ENCODE measurements around the gene KCNH5. TPM values are rescaled to one million over a fixed set of nuclear protein-coding genes. Genes with fewer than 3 reads are reported as not detected.

The KCNH5 gene
- total RNA-seq, 4 donors from 2014 or later = 0.04 to 0.27 (median 0.15) TPM

DNA sequence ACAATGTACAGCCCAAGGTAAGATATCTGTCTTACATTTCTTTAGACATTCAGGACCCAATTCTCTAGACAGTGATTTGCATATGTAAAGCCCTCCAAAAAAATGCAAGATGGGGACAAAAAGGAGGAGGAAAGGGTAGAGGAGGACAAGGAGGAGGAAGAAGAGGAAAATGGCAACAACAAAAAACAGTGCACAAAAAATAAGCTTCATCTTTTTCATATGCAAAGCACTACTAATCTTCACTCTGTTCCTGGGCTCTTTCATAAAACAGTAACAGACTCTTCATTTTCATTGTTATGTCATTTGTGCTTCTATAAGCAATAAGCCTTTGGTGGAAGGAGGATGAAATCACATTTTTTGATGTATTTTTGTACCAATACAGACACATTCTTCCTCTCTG lies 61.4 kb downstream of the KCNH5 start:
- ATAC-seq = no peak
- no peak for TF ChIP-seq POLR2A (IDR thresholded peaks at IDR 0.05)
- TF ChIP-seq, protein P1, sequence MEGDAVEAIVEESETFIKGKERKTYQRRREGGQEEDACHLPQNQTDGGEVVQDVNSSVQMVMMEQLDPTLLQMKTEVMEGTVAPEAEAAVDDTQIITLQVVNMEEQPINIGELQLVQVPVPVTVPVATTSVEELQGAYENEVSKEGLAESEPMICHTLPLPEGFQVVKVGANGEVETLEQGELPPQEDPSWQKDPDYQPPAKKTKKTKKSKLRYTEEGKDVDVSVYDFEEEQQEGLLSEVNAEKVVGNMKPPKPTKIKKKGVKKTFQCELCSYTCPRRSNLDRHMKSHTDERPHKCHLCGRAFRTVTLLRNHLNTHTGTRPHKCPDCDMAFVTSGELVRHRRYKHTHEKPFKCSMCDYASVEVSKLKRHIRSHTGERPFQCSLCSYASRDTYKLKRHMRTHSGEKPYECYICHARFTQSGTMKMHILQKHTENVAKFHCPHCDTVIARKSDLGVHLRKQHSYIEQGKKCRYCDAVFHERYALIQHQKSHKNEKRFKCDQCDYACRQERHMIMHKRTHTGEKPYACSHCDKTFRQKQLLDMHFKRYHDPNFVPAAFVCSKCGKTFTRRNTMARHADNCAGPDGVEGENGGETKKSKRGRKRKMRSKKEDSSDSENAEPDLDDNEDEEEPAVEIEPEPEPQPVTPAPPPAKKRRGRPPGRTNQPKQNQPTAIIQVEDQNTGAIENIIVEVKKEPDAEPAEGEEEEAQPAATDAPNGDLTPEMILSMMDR (IDR thresholded peaks at IDR 0.05) = no peak
- TF ChIP-seq POLR2AphosphoS5 (IDR thresholded peaks at IDR 0.05) = no peak
- no peak for TF ChIP-seq EP300 (IDR thresholded peaks at IDR 0.05)

DNA sequence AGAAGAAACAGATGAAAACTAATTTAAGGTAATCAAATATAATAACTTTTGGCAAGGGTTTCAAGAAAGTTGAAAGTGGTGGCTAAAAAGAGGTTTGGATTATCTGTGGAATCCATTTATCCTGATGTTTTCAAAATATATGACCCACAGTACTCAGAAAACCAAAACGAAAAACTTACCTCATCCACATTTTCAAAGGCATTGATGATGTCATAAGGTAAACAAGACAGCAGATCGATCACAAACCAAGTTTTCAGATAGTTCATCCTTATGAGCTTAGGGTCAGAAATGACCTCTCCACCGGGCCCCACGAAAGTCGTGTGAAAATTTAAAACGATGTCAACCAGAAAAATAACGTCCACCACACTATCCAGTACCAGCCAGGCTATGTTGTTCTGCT lies 64.6 kb downstream of the KCNH5 start:
- Histone ChIP-seq H3K27me3 (no peaks in the 10 kb centered on the region), H3K36me3 (no peaks in the 10 kb centered on the region), H3K9me3 (no peaks in the 10 kb centered on the region), H3K4me3 (no peak overlapping the region), H3K4me1 (no peaks in the 10 kb centered on the region), H3K27ac (no peak overlapping the region)
- no peak for ATAC-seq
- WGBS, 2 donors (ENCODE audit: low coverage in 1 of 2) = 79 to 93% methylated on average over 3 to 7 of the region's 7 CpGs
- TF ChIP-seq EP300 (IDR thresholded peaks at IDR 0.05) (no peak), POLR2A (IDR thresholded peaks at IDR 0.05) (no peak), POLR2AphosphoS5 (IDR thresholded peaks at IDR 0.05) (no peak)
- TF ChIP-seq, protein P1 (IDR thresholded peaks at IDR 0.05) = no peak

More for the DNA sequence above, 61.4 kb downstream of the KCNH5 start:
- no peaks in the 10 kb centered on the region for H3K36me3 ChIP-seq
- no peaks in the 10 kb centered on the region for H3K27me3 ChIP-seq
- H3K9me3 ChIP-seq = no peaks in the 10 kb centered on the region
- H3K4me1 ChIP-seq = no peaks in the 10 kb centered on the region
- no peak overlapping the region for H3K27ac ChIP-seq
- H3K4me3 ChIP-seq = no peak overlapping the region

DNA sequence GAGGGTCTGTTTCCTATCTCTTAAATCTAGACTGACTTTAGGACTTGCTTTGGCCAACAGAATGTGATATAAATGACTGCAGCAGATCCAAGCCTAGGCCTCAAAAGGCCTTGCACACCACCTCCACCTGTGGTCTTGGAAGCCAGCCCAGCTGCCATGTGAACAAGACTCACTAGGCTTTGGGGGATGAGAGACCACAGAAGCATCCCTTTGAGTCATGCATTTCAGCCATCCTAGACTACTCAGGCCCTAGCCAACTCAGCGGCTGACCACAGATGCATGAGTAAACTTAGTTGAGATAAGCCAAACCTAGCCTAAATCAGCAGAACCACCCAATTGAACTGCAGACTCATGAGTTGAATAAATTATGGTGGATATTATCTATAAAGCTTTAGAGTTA lies 87.7 kb downstream of the KCNH5 start:
- no peak for ATAC-seq

DNA sequence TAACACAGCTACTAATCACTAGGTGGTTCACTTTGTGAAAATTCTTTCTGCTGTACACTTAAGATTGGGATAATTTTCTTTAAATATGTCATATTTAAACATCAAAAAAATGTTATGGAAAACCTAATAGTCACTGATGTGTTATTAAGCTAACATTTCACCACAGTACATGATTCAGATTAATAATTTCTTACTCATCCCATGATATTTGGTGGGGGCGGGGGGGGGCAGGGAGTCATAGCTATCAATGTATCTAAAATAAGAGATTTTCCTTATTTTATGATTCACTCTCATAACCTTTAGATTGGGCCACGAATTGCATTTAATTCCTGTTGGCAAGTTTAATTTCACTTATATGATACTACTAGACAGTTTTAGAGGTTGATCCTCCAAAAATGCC lies 88.8 kb downstream of the KCNH5 start:
- Histone ChIP-seq H3K27me3 (no peaks in the 10 kb centered on the region), H3K27ac (no peak overlapping the region), H3K36me3 (no peaks in the 10 kb centered on the region), H3K4me1 (no peaks in the 10 kb centered on the region), H3K4me3 (no peak overlapping the region), H3K9me3 (no peaks in the 10 kb centered on the region)
- TF ChIP-seq POLR2AphosphoS5 (IDR thresholded peaks at IDR 0.05) = no peak
- TF ChIP-seq, protein P1 (IDR thresholded peaks at IDR 0.05) = no peak
- no peak for TF ChIP-seq EP300 (IDR thresholded peaks at IDR 0.05)
- TF ChIP-seq POLR2A (IDR thresholded peaks at IDR 0.05) = no peak
- no peak for ATAC-seq
- 50 to 60% methylated on average over 1 to 2 of the region's 2 CpGs for WGBS, 2 donors (ENCODE audit: low coverage in 1 of 2)

More for the DNA sequence above, 87.7 kb downstream of the KCNH5 start:
- WGBS, 2 donors (ENCODE audit: low coverage in 1 of 2) = 50 to 60% methylated on average over 1 of the region's 1 CpG
- Histone ChIP-seq H3K9me3 (no peaks in the 10 kb centered on the region), H3K36me3 (no peaks in the 10 kb centered on the region), H3K4me1 (no peaks in the 10 kb centered on the region), H3K4me3 (no peak overlapping the region), H3K27ac (no peak overlapping the region), H3K27me3 (no peaks in the 10 kb centered on the region)
- no peak for TF ChIP-seq EP300 (IDR thresholded peaks at IDR 0.05)
- TF ChIP-seq, protein P1 (IDR thresholded peaks at IDR 0.05) = no peak
- no peak for TF ChIP-seq POLR2A (IDR thresholded peaks at IDR 0.05)
- TF ChIP-seq POLR2AphosphoS5 (IDR thresholded peaks at IDR 0.05) = no peak

DNA sequence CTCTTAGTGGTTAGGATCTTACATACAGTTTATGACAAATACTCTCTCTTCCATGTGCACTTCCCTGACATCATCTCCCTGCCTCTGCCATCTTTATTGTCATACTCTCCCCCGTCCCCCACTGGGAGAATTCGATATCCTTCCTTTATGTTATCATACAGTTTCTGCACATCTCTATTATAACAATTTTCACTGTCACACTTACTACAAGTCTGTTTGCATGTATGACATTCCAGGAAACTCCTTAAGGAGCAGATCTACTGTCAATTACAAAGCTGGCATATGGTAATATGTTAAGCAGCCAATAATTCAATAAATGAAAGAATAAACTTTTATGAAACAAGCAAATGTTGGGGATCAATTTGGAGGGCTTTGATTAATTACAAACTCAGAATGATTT lies 91.1 kb downstream of the KCNH5 start:
- Histone ChIP-seq H3K4me3 (no peak overlapping the region), H3K27me3 (no peaks in the 10 kb centered on the region), H3K27ac (no peak overlapping the region), H3K4me1 (no peaks in the 10 kb centered on the region), H3K9me3 (no peaks in the 10 kb centered on the region), H3K36me3 (no peaks in the 10 kb centered on the region)
- ATAC-seq = no peak
- TF ChIP-seq, protein P1 (IDR thresholded peaks at IDR 0.05) = no peak
- TF ChIP-seq POLR2AphosphoS5 (IDR thresholded peaks at IDR 0.05) (no peak), POLR2A (IDR thresholded peaks at IDR 0.05) (no peak), EP300 (IDR thresholded peaks at IDR 0.05) (no peak)
- 84% methylated on average over 2 of the region's 2 CpGs; no CpG with 5 or more reads in 1 of the 2 donors for WGBS, 2 donors (ENCODE audit: low coverage in 1 of 2)
